ENCODE data around the gene NUBPL.
"Not testable (repeated sequence)": the region's sequence is repeated elsewhere in the genome, so short reads cannot be mapped to it uniquely, and the experiment has no call there.

NUBPL gene

DNA sequence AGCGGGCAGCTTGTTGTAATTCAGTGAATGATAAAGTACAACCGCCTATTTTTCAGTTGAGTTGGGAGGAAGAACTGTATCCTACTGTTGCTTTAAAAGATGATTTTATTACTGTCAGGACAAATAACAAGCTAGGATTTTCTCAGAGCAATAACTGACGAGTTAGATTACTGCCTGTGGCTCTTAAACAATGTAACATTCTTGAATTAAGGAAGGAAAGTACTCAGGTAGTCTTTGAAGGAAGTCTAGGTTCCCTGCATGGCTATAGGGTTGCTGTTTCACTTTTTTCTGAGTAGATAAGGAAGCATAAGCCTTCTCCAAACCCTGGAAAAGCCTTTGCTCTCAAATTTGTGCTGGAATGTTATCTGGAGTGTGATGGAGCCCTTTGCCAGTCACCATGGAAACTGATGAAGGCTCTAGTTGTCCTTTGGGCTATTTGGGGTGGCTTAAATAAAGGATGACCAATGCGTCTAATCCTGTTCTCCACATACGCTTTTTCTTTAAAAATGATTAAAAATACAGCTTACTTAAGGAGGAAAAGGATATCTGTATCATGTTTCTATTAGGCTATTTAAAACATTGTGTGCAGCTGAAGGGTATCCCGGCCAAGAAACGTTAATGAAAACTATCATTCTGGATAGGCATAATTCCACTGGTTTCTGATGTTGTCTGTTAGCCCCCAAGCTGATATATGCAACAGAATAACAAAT is 17.7 kb downstream of the NUBPL start:
- no peak for DNase-seq

DNA sequence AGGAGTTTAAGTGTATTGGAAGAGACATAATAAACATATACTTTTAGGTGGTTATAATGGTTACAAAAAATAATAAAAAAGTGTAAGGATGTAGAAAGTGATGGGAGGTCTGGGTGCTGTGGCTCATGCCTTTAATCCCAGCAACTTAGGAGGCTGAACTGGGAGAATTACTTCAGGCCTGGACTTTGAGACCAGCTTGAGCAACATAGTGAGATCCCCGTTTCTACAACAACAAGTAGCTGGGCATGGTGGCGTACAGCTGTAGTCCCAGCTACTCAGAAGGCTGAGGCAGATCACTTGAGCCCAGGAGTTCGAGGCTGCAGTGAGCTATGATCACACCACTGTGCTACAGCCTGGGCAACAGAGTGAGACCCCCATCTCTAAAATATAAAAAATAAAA is 19.0 kb downstream of the NUBPL start:
- no peak for DNase-seq

DNA sequence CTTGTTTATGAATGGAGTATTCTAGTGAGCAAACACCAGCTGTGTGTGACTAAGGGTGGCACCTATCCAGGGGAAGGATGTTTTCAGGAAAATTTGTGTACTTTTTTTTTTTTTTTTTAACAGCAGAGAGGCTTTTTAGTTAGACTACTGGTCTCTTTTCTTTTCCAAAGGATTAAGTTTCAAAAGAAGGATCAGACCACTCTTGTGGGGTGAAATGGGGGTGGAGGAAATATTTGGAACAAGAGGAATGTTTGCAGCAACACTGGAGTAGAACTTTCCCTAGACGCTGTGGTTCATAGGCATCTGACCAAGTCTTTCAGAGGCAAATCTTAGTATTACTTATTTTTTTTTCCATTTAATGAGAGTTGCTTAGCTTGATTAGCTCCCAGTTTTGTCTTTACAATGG is 21.1 kb downstream of the NUBPL start:
- peak in 1 of 2 donors; percentile 37 for DNase-seq

DNA sequence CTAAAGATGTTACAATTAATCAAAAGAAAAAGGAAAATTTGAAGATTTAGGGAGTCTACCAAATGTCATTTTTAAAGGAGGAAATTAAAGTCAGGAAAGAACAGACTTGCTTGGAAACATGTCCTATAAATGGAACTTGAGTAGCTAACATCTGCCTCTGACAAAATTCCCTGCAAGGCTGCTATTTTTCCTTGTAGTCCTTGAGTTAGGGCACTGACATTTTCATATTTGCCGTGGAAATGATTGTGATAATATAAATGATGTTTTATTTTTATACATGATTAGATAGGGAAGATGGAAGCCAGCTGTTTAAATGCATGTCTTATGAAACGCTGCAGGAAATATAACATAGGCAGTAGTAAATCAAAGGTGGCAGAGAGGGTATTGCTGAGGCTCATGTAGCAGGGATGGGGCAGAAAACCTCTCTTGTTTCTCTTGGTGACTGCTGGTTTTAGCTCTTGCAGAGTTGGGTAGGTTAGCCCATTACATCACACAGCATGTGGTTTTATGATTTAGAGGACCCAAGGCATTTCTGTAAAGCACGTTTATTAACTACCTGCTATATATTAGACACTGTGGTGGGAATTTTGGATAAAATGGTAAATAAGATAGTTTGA is 21.7 kb downstream of the NUBPL start:
- no peak for DNase-seq

DNA sequence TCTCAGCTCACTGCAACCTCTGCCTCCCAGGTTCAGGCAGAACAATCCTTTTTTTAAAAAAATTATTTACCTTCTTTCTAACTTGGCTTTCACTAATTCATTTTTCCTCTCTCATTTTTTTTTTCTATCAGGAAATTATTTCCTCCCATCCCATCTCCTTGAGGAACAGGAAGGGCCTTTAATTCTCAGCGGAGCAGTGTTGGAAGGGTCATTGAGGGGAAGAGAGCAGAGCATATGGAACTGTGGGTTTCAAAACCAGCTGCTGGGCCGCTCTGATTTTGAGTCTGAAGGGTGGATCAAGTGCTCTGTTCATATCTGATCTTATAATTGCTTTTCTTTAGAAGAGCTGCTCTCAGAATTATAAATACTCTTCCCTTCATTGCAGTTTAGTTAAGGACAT is 29.0 kb downstream of the NUBPL start:
- DNase-seq, result no peak

DNA sequence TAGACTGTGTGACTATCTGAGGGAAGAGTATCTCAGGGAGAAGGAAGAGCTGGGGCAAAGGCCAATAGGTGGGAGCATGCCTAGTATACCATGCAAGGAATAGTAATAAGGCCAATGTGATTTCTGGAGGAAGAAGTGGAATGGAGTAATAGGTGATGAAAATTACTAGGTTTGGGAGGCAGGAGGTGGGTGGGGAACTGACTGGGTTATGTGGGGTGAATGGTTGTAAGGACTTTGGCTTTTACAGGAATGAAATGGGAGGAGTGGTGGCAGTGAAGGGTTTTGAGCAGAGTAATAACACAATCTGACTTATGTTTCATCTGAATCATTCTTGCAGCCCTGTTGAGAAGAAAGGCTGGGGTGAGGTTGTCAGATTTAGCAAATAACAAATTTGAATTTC is 30.9 kb downstream of the NUBPL start:
- no peak for DNase-seq

DNA sequence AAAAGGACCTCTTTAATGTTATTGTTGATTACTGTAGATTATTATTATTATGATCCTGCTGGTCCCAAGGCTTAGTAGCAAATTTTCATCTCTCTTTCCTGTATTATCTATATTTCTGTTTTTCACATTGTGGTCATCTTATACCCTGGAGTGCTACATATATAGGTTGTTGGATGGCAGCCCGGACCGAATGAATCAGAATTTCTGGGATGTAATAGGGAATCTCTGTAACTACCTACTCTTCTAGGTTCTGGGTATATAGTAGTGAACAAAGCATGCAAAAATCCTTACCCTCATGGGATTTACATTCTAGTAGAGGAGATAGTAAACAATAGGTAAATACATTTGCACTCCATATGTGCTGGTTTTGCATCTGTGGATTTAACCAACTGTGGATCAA is 31.4 kb downstream of the NUBPL start:
- DNase-seq, result no peak

DNA sequence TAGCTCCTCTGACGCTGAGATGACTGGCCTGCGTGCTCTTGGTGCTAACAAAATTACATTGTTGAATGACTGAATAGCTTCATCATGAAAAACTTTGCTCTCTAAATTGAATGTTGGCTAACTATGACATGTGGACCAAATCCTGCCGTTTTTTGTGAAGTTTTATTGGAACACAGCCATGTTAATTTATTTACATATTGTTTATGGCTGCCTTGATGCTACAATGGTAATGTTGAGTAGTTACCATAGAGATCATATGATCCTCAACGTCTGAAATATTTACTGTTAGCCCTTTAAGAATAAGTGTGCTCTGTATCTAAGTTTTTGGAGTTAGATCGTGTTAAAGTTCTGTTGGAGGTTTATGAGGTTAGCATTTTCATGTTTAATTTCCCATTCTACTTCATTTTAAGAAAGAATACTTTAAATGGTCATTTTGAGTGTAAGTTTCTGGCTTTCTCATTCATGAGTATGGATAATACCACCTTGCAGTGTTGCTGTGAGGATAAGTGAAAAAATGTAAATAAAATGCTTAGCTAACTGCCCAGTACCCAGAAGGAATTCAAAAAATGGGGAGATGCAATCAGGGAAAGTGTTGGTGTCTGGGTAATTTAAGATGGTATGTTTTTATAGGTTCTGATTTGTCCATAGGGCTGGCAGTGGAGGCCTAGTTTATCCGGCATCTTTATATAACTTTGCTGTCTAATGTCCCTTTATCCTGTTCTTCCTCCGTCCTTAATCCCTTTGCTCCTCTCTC is 35.3 kb downstream of the NUBPL start:
- DNase-seq, result no peak

DNA sequence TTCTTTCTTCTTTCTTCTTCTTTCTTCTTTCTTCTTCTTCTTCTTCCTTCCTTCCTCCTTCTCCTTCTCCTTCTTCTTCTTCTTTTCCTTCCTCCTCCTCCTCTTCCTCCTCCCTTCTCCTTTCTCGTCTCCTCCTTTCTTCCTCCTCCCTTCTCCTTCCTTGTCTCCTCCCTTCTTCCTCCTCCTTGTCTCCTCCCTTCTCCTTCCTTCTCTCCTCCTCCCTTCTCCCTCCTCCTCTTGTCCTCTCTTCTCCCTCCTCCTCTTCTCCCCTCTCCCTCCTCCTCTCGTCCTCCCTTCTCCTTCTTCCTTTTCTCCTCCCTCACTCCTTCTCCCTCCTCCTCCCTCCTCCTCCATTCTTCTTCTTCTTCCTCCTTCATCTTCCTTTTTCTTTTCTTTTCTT is 44.5 kb downstream of the NUBPL start:
- no peak for DNase-seq

DNA sequence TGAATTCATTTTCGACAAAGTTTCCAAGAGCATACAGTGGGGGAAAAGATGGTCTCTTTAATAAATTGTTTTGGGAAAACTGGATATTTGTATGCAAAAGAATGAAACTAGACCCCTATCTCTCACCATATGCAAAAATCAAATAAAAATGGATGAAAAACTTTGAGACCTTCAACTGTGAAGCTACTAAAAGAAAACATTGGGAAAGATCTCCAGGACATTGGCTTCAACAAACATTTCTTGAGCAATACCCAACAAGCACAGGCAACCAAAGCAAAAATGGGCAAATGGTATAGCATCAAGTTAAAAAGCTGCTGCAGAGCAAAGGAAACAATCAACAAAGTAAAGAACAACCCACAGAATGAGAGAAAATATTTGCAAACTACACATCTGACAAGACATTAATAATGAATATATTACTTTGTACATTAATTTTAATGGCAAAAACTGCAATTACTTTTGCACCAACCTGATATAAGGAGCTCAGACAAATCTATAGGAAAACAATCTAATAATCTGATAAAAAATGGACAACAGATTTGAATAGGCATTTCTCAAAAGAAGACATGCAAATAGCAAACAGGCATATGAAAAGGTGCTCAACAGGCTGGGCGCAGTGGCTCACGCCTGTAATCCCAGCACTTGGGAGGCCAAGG is 50.7 kb downstream of the NUBPL start:
- no peak for DNase-seq

DNA sequence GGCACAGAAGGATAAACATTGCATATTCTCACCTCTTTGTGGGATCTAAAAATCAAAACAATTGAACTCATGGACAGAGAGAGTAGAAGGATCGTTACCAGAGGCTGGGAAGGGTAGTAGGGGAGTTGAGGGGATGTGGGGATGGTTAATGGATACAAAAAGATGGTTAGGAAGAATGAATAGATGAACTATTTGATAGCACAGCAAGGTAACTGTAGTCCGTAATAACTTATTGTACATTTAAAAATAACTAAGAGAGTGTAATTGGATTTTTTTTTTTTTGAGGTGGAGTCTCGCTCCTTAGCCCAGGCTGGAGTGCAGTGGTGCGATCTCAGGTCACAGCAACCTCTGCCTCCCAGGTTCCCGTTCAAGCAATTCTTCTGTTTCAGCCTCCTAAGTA is 52.0 kb downstream of the NUBPL start:
- no peak for DNase-seq

DNA sequence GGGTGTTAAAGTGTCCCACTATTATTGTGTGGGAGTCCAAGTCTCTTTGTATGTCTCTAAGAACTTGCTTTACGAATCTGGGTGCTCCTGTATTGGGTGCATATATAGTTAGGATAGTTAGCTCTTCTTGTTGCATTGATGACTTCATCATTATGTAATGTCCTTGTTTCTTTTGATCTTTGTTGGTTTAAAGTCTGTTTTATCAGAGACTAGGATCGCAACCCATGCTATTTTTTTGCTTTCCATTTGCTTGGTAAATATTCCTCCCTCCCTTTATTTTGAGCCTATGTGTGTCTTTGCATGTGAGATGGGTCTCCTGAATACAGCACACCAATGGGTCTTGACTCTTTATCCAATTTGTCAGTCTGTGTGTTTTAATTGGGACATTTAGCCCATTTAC is 57.7 kb downstream of the NUBPL start:
- not testable (repeated sequence) for DNase-seq

DNA sequence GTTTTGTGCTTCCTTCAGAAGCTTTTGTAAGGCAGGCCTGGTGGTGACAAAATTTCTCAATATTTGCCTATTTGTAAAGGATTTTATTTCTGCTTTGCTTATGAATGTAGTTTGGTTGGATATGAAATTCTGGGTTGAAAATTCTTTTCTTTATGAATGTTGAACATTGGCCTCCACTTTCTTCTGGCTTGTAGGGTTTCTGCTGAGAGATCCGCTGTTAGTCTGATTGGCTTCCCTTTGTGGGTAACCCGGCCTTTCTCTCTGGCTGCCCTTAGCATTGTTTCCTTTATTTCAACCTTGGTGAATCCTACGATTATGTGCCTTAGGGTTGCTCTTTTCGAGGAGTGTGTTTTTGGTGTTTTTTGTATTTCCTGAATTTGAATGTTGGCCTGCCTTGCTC is 58.2 kb downstream of the NUBPL start:
- DNase-seq, result no peak

DNA sequence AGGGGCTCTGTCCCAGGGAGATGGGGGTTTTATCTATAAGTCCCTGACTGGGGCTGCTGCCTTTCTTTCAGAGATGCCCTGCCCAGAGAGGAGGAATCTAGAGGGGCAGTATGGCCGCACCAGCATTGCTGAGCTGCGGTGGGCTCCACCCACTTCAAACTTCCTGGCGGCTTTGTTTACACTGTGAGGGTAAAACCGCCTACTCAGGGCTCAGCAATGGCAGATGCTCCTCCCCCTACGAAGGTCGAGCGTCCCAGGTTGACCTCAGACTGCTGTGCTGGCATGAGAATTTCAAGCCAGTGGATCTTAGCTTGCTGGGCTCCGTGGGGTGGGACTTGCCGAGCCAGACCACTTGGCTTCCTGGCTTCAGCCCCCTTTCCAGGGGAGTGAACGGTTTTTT is 59.7 kb downstream of the NUBPL start:
- not testable (repeated sequence) for DNase-seq

DNA sequence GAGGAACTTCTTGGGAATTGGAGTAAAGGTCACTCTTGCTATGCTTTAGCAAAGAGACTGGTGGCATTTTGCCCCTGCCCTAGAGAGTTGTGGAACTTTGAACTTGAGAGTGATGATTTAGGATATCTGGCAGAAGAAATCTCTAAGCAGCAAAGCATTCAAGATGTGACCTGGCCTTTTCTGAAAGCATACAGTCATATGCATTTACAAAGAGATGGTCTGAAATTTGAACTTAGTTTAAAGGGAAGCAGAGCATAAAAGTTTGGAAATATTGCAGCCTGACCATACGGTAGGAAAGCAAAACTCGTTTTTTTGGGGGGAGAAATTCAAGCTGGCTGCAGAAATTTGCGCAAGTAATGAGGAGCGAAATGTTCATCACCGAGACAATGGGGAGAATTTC is 60.9 kb downstream of the NUBPL start:
- DNase-seq, result no peak

DNA sequence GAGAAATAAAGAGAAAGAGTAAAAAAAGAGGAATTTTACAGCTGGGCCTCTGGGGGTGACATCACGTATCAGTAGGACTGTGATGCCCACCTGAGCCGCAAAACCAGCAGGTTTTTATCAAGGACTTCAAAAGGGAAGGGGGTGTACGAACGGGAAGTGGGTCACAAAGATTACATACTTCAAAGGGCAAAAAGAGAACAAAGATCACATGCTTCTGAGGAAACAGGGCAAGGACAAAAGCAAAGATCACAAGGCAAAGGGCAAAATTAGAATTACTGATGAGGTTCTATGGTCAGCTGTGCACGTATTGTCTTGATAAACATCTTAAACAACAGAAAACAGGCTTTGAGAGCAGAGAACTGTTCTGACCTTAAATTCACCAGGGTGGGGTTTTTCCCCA is 91.7 kb downstream of the NUBPL start:
- not testable (repeated sequence) for DNase-seq

DNA sequence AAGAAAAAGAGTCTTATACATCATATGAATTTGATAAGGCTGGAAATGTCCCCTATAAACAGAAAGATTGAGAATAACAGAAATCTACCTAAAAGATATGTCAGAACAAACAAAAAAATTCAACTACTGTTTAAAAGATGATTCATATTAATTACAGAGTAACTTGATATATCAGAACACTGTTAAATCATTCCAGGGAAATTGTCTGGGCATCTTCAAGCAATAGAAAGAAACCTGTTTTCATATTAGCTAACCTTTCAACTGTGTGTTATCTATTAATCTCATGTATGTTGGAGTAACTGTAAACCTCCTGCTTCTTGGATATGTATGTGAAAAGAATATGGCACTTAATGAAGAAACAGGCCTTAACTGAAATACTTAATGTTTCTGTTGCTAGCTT is 96.7 kb downstream of the NUBPL start:
- DNase-seq, result no peak

DNA sequence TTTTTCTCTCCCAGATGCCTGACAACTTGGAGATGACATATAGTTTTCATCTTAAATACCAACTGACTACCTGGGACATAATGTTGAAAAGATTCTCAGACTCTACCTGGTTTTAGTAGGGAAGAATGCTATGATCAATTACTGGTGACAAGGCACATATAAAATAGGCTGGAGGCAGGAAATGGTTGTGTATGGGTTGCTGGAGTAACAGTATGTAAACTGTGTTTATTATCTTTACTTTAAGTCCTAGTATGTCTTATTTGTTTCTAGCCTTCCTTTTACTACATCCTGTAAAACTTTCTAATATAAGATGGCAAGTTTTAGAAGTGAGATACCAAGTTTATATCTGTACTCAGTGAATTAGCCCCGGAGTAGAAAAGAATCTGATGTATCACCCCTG is 98.1 kb downstream of the NUBPL start:
- no peak for DNase-seq

DNA sequence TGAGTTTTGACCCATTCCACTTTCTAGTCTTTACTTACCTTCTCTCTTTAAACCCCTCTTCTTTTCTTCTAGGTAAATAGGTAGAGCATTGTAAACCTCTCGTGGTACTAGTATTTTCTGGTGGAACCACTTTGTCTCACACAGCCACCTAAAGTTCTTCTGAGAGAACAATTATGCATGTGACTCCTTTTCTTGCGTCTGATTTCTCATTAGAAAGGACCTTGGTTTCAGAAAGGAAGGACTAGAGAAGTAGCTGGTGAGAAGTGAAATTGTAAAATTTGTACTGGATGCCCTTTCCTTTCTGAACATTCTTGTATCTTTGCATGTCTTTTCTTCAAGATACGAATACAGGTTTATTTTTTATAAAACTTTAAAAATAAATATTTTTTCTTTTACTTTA is 99.0 kb downstream of the NUBPL start:
- no peak for DNase-seq

DNA sequence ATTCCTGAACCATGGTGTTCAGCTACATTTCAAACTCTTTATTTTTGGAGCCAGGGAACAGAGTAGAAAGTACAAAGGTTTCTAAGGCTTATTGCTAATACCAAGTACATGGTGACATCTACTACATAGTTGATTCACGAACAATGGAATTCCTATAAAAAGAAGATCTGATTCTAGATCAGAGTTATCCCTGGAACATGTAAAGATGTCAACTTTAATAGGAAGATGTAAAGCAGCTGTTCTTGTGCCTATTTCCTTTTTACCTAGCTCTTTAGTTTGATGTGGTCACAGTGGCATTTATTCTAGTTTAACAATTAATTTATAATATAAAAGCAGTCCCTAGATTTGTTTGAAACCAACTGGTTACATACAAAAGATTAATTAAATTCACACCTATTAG is 99.5 kb downstream of the NUBPL start:
- DNase-seq, result no peak

DNA sequence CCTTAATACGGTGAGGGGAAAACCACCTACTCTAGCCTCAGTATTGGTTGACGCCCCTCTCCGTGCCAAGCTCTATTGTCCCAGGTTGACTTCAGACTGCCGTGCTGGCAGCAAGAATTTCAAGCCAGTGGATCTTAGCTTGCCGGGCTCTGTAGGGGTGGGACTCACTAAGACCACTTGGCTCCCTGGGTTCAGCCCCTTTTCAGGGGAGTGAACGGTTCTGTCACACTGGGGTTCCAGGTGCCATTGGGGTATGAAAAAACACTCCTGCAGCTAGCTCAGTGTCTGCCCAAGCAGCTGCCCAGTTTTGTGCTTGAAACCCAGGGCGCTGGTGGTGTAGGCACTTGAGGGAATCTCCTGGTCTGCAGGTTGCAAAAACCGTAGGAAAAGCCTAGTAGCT is 107.1 kb downstream of the NUBPL start:
- DNase-seq, result no peak

DNA sequence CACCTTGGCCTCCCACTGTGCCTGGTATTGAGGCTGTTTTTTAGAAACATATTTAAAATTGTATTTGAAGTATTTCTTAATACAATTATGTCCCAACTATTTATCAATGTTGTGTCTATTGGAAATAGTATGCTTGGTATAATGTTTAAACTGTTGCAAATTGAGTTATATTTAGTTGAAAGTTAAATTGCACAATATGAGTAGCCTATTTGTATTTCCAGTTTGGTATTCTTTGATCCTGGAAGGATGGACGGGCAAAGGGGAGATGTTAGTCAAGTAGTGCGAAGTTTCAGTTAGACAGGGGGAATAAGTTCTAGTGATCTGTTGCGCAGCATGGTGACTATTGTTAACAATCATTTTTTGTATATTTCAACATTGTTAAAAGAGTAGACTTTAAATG is 111.5 kb downstream of the NUBPL start:
- DNase-seq, result no peak

DNA sequence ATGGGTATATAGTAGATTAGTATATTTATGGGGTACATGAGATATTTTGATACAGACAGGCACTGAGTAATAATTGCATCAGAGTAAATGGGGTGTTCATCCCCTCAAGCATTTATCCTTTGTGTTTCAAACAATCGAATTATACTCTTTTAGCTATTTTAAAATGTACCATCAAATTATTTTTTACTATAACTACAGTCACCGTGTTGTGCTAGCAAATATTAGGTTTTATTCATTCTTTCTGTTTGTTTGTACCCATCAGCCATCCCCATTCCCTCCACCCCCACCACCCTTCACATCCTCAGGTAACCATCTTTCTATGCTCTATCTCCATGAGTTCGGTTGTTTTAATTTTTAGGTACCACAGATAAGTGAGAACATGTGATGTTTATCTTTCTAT is 115.8 kb downstream of the NUBPL start:
- no peak for DNase-seq

DNA sequence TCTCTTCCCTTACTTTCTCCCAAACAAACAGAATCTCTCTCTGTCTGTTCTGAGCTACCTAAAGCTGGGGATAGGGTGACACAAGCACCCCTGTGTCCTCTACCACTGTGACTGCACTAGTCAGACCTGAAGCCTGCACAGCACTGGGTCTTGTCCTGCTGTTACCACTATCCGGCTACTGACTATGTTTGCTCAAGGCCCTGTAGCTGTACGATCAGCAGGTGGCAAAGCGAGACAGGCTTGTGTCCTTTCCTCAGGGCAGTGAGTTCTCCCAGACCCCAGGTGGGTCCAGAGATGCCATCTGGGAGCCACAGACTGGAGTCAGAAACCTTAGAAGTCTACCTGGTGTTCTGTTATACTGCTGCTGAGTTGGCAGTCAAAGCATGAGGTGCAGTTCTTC is 116.4 kb downstream of the NUBPL start:
- no peak for DNase-seq

All from hippocampal formation (tissue), 2 donors.